Right lobe of liver (tissue), 4 donors: ENCODE measurements around the gene SCOC.

ENCODE experiments used
- POLR2A ChIP-seq: fragments of 450-650 bp; IDR thresholded peaks from one replicate; pipeline ENCODE4 v1.6.1; 2017; ENCODE audit warnings: antibody characterized with exemption, mild to moderate bottlenecking
- TF ChIP-seq, protein P1 (sequence below), 4 donors: fragments of 200-600 bp in 3 of 4; fragments of 450-650 bp in 1 of 4; IDR thresholded peaks; one replicate each; pipeline versions ENCODE4 v1.5.1 to v1.8.0; 2016 to 2022; ENCODE audit warnings: antibody characterized with exemption in 4 of 4, mild to moderate bottlenecking in 2 of 4
- donor health status: DM: no; HTN: no; CAD: no.
- donor health status: DM: no; HTN: no; CAD: no.
- donor health status: DM: no; HTN: yes; CAD: no.

DNA sequence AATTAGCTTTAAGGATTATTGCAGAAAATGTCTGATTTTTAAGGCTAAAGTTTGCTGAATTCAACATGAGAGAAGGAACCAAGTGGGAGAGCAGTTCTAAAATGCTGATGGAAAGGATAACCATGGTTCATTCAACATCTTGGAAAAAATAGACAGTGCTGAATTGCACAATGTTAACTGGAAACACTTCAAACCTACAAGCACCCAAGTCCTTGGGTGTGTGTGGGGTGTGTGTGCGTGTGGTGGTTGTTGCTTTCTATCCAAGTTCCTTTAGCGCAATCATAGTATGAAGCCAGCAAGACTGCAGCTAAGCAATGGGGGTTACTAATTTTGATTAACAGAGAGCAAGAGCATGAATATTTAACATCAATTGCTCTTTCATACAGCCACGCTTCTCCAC lies 29.3 kb upstream of the SCOC start:
- TF ChIP-seq, protein P1, sequence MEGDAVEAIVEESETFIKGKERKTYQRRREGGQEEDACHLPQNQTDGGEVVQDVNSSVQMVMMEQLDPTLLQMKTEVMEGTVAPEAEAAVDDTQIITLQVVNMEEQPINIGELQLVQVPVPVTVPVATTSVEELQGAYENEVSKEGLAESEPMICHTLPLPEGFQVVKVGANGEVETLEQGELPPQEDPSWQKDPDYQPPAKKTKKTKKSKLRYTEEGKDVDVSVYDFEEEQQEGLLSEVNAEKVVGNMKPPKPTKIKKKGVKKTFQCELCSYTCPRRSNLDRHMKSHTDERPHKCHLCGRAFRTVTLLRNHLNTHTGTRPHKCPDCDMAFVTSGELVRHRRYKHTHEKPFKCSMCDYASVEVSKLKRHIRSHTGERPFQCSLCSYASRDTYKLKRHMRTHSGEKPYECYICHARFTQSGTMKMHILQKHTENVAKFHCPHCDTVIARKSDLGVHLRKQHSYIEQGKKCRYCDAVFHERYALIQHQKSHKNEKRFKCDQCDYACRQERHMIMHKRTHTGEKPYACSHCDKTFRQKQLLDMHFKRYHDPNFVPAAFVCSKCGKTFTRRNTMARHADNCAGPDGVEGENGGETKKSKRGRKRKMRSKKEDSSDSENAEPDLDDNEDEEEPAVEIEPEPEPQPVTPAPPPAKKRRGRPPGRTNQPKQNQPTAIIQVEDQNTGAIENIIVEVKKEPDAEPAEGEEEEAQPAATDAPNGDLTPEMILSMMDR (IDR thresholded peaks at IDR 0.05), result no peak
- no peak for TF ChIP-seq POLR2A
